SK-N-SH (cell line): ENCODE results near the gene CLEC2D.

Source experiments
- CHD2 ChIP-seq: fragments of 150-350 bp; IDR thresholded peaks from 2 replicates; pipeline ENCODE4 v1.6.1; 2018; ENCODE audit warnings: low read length; ENCODE audit not compliant: partially characterized antibody
- EZH2phosphoT487 ChIP-seq: fragments of 200-600 bp; sonication (generic); IDR thresholded peaks from 2 replicates; pipeline ENCODE4 v1.6.1; 2017; ENCODE audit warnings: low read depth, mixed run types, mild to moderate bottlenecking, antibody characterized with exemption, moderate library complexity, borderline replicate concordance
- FOSL2 ChIP-seq: IDR thresholded peaks from 2 replicates; pipeline ENCODE4 v1.4.0; 2012; ENCODE audit warnings: low read depth, mild to moderate bottlenecking, moderate library complexity, borderline replicate concordance
- GATA2 ChIP-seq: sonication (generic); formaldehyde crosslinking; IDR thresholded peaks from 2 replicates; pipeline ENCODE4 v1.5.0; 2020; ENCODE audit warnings: mild to moderate bottlenecking, missing genetic modification reagents
- POLR2AphosphoS5 ChIP-seq: IDR thresholded peaks from 2 replicates; pipeline ENCODE4 v1.6.1; 2012; ENCODE audit warnings: low read depth, low read length
- SIN3A ChIP-seq: IDR thresholded peaks from 2 replicates; pipeline ENCODE4 v1.6.1; 2012; ENCODE audit warnings: low read depth, mild to moderate bottlenecking, low read length, moderate library complexity, borderline replicate concordance
- SMC3 ChIP-seq: IDR thresholded peaks from 2 replicates; pipeline ENCODE4 v1.6.1; 2012; ENCODE audit warnings: low read depth, low read length, improper control_type of control experiment
- TAF1 ChIP-seq: IDR thresholded peaks from 2 replicates; pipeline ENCODE4 v1.6.1; 2012; ENCODE audit warnings: low read depth, mild to moderate bottlenecking, low read length, moderate library complexity, borderline replicate concordance
- TCF12 ChIP-seq: IDR thresholded peaks from 2 replicates; pipeline ENCODE4 v1.4.0; 2012
- TEAD4 ChIP-seq: IDR thresholded peaks from 2 replicates; pipeline ENCODE4 v1.4.0; 2012; ENCODE audit warnings: mild to moderate bottlenecking, borderline replicate concordance; ENCODE audit not compliant: insufficient read depth
- TF ChIP-seq, protein P1 (sequence below): fragments of 200-600 bp; sonication (generic); IDR thresholded peaks from 2 replicates; pipeline ENCODE4 v1.6.1; 2017; ENCODE audit warnings: antibody characterized with exemption, mild to moderate bottlenecking, moderate library complexity
- TF ChIP-seq, protein P2 (sequence below): fragments of 150-350 bp; IDR thresholded peaks from 2 replicates; pipeline ENCODE4 v1.6.1; 2017; ENCODE audit warnings: antibody characterized with exemption, low read length, low read depth, borderline replicate concordance
- TF ChIP-seq, protein P3 (sequence below): IDR thresholded peaks from 2 replicates; pipeline ENCODE4 v1.4.0; 2012; ENCODE audit warnings: low read depth, borderline replicate concordance
- TF ChIP-seq, protein P4 (sequence below): IDR thresholded peaks from 2 replicates; pipeline ENCODE4 v1.6.1; 2012; ENCODE audit warnings: mild to moderate bottlenecking, low read depth, low read length, moderate library complexity

DNA sequence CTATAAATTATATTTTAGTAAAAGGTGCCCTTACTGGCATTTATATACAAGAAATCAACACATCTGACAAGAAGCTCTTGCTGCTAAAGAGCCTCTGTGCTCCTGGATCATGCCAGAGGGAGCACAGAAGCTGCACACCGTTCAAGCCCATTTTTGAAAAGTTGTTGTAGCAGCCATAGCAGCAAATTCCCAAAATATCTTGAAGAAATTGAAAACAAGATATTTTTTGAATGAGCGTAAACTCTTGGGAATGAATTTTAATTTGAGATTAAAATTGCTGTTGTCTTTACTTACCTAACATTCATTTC, 540 bp upstream of the CLEC2D start:
- no peak for TF ChIP-seq SMC3
- TF ChIP-seq, protein P1, sequence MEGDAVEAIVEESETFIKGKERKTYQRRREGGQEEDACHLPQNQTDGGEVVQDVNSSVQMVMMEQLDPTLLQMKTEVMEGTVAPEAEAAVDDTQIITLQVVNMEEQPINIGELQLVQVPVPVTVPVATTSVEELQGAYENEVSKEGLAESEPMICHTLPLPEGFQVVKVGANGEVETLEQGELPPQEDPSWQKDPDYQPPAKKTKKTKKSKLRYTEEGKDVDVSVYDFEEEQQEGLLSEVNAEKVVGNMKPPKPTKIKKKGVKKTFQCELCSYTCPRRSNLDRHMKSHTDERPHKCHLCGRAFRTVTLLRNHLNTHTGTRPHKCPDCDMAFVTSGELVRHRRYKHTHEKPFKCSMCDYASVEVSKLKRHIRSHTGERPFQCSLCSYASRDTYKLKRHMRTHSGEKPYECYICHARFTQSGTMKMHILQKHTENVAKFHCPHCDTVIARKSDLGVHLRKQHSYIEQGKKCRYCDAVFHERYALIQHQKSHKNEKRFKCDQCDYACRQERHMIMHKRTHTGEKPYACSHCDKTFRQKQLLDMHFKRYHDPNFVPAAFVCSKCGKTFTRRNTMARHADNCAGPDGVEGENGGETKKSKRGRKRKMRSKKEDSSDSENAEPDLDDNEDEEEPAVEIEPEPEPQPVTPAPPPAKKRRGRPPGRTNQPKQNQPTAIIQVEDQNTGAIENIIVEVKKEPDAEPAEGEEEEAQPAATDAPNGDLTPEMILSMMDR: no peak
- TF ChIP-seq, protein P2, sequence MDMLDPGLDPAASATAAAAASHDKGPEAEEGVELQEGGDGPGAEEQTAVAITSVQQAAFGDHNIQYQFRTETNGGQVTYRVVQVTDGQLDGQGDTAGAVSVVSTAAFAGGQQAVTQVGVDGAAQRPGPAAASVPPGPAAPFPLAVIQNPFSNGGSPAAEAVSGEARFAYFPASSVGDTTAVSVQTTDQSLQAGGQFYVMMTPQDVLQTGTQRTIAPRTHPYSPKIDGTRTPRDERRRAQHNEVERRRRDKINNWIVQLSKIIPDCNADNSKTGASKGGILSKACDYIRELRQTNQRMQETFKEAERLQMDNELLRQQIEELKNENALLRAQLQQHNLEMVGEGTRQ: no peak
- TF ChIP-seq TCF12: no peak
- TF ChIP-seq GATA2 (CRISPR knock-in tag): no peak
- TF ChIP-seq FOSL2: no peak
- no peak for TF ChIP-seq POLR2AphosphoS5
- no peak for TF ChIP-seq TAF1
- TF ChIP-seq CHD2: no peak
- TF ChIP-seq, protein P3, sequence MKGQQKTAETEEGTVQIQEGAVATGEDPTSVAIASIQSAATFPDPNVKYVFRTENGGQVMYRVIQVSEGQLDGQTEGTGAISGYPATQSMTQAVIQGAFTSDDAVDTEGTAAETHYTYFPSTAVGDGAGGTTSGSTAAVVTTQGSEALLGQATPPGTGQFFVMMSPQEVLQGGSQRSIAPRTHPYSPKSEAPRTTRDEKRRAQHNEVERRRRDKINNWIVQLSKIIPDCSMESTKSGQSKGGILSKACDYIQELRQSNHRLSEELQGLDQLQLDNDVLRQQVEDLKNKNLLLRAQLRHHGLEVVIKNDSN: no peak
- no peak for TF ChIP-seq SIN3A
- no peak for TF ChIP-seq EZH2phosphoT487
- TF ChIP-seq, protein P4, sequence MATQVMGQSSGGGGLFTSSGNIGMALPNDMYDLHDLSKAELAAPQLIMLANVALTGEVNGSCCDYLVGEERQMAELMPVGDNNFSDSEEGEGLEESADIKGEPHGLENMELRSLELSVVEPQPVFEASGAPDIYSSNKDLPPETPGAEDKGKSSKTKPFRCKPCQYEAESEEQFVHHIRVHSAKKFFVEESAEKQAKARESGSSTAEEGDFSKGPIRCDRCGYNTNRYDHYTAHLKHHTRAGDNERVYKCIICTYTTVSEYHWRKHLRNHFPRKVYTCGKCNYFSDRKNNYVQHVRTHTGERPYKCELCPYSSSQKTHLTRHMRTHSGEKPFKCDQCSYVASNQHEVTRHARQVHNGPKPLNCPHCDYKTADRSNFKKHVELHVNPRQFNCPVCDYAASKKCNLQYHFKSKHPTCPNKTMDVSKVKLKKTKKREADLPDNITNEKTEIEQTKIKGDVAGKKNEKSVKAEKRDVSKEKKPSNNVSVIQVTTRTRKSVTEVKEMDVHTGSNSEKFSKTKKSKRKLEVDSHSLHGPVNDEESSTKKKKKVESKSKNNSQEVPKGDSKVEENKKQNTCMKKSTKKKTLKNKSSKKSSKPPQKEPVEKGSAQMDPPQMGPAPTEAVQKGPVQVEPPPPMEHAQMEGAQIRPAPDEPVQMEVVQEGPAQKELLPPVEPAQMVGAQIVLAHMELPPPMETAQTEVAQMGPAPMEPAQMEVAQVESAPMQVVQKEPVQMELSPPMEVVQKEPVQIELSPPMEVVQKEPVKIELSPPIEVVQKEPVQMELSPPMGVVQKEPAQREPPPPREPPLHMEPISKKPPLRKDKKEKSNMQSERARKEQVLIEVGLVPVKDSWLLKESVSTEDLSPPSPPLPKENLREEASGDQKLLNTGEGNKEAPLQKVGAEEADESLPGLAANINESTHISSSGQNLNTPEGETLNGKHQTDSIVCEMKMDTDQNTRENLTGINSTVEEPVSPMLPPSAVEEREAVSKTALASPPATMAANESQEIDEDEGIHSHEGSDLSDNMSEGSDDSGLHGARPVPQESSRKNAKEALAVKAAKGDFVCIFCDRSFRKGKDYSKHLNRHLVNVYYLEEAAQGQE: no peak
- no peak for TF ChIP-seq TEAD4
